ENCODE data around the gene PRR7.

PRR7 gene

DNA sequence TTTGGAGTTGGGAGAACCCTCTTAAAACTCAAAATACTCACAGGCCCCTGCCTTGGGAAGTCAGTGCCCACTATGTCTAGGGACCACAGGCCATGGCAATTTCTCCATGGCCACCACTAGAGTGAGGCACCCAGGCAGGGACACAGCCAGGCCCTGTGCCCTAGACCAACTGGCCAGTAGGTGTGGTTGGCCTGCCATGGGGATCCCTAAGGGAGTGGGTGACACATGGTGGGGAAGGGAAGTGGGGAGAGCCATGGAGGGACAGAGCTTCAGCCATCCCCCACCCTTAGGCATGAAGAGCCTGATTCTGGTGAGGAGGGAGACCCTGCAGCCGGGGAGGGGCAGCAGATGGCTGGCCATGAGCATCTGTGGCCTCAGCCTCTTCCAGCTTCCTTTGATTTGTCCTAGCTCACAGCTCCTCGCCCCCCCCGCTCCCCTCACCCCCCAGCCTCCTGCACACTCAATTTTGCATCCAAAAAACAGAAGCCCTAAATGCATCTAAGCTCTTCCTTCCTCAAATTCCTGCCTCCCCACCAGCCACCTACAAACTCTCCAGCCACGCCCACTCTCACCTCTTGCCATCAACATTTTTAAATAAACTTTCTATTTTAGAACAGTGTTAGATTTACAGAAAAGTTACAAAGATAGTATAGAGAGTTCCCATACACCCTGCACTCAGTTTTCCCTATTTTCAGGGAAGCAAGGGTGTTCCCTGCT, 28.4 kb downstream of the PRR7 start:
- FAIRE-seq (no peak), DNase-seq (ENCODE audit: insufficient read length) (no peak)
- TF ChIP-seq POLR2AphosphoS5 (IDR thresholded peaks at IDR 0.05; ENCODE audit: low read depth, low read length) (no peak), TAF1 (IDR thresholded peaks at IDR 0.05; ENCODE audit: borderline replicate concordance, low read depth, low read length) (no peak), POLR2A (IDR thresholded peaks at IDR 0.05; ENCODE audit: low read depth, low read length) (no peak)

GRCh38 chr5:177475563-177476427, 29.2 kb downstream of the PRR7 start:
- DNase-seq (ENCODE audit: insufficient read length), result no peak
- TF ChIP-seq TAF1 (IDR thresholded peaks at IDR 0.05; ENCODE audit: borderline replicate concordance, low read depth, low read length), result no peak
- no peak for TF ChIP-seq POLR2A (IDR thresholded peaks at IDR 0.05; ENCODE audit: low read depth, low read length)
- TF ChIP-seq POLR2AphosphoS5 (IDR thresholded peaks at IDR 0.05; ENCODE audit: low read depth, low read length), result no peak
- no peak for FAIRE-seq

DNA sequence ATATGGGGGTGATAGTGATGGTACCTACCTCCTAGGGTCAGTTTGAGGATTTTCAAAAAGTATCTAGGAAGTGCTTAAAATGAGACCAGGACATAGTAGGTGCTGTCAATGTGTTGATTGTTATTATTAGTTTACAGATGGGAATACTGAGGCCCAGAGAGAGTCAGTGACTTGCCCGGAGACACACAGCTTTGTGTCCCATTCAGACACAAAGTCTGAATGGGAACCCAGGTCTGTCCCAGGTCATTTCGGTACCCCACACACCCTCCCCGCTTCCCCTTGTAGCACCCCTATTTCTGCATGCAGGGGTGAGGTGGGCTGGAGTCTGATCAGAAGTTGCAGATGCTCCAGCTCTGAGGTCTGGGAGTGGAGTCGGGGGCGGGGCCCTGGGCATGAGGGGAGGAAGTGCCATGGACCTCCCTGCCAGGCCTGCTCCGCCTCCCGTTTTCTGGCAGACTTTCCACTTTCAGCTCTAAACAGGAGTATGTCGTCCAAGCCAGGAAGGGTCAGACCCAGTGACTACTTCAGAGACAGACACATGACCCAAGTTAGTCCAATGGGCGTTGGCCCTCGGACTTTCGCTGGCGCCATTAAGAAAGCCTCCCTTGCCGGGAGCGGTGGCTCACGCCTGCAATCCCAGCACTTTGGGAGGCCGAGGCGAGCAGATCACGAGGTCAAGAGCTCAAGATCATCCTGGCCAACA, 30.1 kb downstream of the PRR7 start:
- DNase-seq (ENCODE audit: insufficient read length) (no peak), FAIRE-seq (no peak)
- TF ChIP-seq TAF1 (IDR thresholded peaks at IDR 0.05; ENCODE audit: borderline replicate concordance, low read depth, low read length), result no peak
- no peak for TF ChIP-seq POLR2AphosphoS5 (IDR thresholded peaks at IDR 0.05; ENCODE audit: low read depth, low read length)
- no peak for TF ChIP-seq POLR2A (IDR thresholded peaks at IDR 0.05; ENCODE audit: low read depth, low read length)

DNA sequence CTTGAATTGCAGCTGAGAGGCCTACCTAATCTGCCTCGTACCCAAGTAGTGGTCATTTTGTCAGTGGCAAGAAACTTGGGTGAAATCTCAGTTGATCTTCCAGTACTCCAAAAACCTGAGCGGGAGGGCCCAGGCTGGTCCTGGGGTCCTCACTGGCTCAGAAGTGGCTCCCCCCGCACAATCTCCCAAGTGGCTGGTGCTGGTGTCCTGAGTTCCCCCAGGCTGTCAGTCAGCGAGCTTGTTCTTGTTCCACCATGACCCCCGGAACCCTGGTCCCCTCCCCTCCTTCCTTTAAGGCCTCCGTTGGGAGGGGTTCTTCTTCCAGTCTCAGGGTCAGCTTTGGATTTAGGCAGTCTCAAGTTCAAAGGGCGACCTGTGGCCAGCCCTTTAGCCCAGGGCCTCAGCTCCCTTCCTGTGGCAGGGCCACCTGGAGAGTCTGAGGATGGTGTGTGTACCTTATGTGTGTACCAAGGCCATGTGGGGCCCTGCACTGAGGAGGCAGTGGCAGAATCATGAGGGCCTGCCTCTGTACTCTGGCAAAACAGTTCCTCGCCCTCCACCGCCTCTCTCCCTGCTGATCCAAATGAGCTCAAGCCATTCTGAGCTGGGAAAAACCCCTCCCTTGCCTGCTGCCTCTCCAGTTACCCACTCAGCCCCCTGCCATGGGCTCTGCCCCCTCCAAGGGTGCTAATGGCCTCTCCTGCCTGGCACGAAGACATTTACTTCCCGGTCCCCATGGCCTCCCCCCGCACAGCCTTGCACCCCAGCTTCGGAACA, 31.3 kb downstream of the PRR7 start:
- DNase-seq (ENCODE audit: insufficient read length), result no peak
- TF ChIP-seq TAF1 (IDR thresholded peaks at IDR 0.05; ENCODE audit: borderline replicate concordance, low read depth, low read length) (no peak), POLR2A (IDR thresholded peaks at IDR 0.05; ENCODE audit: low read depth, low read length) (no peak), POLR2AphosphoS5 (IDR thresholded peaks at IDR 0.05; ENCODE audit: low read depth, low read length) (no peak)
- FAIRE-seq, result no peak

DNA sequence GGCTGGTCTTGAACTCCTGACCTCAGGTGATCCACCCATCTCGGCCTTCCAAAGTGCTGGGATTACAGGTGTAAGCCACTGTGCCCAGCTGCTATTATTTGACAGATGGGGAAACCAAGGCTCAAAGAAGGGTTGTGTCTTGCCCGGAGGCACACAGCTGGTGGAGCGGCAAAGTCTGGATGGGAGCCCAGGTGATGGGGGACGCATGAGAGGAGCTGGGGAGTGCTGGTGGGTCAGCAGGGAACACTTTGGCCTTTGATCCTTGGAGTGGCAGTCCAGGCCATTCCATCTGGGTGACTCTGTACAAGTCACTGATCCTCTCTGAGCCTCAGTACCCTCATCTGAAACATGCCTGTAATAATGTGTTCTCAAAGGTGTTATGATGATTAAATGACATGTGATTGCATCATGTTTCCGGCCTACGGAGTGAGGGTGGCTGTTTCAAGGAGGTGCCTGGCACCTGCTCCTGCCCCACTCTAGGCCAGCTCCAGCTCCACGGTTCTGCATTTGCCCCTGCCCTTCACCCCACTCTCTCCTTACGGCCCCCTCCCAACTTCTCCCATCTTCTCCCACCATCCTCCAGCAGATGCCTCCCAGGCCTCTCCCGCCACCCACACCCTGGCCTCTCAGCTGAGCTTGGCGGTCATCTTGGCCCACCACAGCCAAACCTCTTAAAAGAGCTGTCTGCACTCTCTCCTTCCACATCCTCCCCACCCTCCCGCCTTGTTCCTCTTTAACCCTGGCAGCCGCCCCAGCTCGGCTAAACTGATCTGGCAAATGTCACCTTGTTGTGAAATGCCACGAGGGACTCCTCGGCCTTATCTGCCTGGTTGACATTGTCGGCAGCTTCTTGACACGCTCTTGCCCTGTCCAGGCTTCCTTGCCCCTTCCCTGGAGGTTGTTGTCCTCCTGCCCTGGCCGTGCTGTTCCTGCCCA, 32.4 kb downstream of the PRR7 start:
- FAIRE-seq, result no peak
- TF ChIP-seq POLR2A (IDR thresholded peaks at IDR 0.05; ENCODE audit: low read depth, low read length), result no peak
- TF ChIP-seq POLR2AphosphoS5 (IDR thresholded peaks at IDR 0.05; ENCODE audit: low read depth, low read length), result no peak
- no peak for TF ChIP-seq TAF1 (IDR thresholded peaks at IDR 0.05; ENCODE audit: borderline replicate concordance, low read depth, low read length)
- no peak for DNase-seq (ENCODE audit: insufficient read length)

GRCh38 chr5:177479774-177480173, 33.2 kb downstream of the PRR7 start:
- TF ChIP-seq TAF1 (IDR thresholded peaks at IDR 0.05; ENCODE audit: borderline replicate concordance, low read depth, low read length) (no peak), POLR2A (IDR thresholded peaks at IDR 0.05; ENCODE audit: low read depth, low read length) (no peak), POLR2AphosphoS5 (IDR thresholded peaks at IDR 0.05; ENCODE audit: low read depth, low read length) (no peak)
- no peak for FAIRE-seq
- no peak for DNase-seq (ENCODE audit: insufficient read length)

DNA sequence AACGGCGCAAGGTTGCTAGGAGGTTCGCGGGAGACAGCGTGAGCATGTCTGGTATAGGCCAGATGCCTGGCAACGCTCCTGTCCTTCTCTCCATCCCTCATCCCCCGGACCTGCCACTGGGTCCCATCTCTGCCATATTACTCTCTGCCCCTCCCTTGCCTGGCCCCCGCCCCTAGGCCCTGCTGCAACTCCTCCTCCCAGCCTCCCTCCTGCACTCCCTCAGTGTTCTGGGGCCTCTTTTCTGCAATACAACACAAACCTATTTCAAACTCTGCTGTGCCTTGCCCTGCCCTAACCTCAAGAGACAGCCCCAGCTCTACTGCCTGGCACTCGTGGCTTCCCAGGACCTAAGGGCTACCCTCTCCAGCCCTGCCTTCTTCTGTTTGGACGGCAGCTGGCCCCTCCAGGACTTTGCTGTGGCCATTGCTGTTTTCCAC, 35.8 kb downstream of the PRR7 start:
- FAIRE-seq (no peak), DNase-seq (ENCODE audit: insufficient read length) (no peak)
- peak; percentile 28; the same call in 1 of the 2 replicates for TF ChIP-seq POLR2AphosphoS5 (IDR thresholded peaks at IDR 0.05; ENCODE audit: low read depth, low read length)
- TF ChIP-seq POLR2A (IDR thresholded peaks at IDR 0.05; ENCODE audit: low read depth, low read length), result no peak

GRCh38 chr5:177483042-177483441, 36.4 kb downstream of the PRR7 start:
- TF ChIP-seq POLR2AphosphoS5 (IDR thresholded peaks at IDR 0.05; ENCODE audit: low read depth, low read length), result no peak
- TF ChIP-seq TAF1 (IDR thresholded peaks at IDR 0.05; ENCODE audit: borderline replicate concordance, low read depth, low read length), result no peak
- TF ChIP-seq POLR2A (IDR thresholded peaks at IDR 0.05; ENCODE audit: low read depth, low read length), result no peak; the same call in 1 of the 2 replicates
- DNase-seq (ENCODE audit: insufficient read length), result no peak
- FAIRE-seq, result no peak

GRCh38 chr5:177483994-177484901, 37.6 kb downstream of the PRR7 start:
- DNase-seq (ENCODE audit: insufficient read length) (no peak), FAIRE-seq (no peak)
- peak; percentile 54 for TF ChIP-seq POLR2AphosphoS5 (IDR thresholded peaks at IDR 0.05; ENCODE audit: low read depth, low read length)
- TF ChIP-seq TAF1 (IDR thresholded peaks at IDR 0.05; ENCODE audit: borderline replicate concordance, low read depth, low read length), result no peak
- peak; percentile 57 for TF ChIP-seq POLR2A (IDR thresholded peaks at IDR 0.05; ENCODE audit: low read depth, low read length)
